Esophagus (tissue), 2 donors: ENCODE results near the gene FNDC5. TPM values are rescaled to one million over a fixed set of nuclear protein-coding genes. Genes with fewer than 3 reads are reported as not detected.

ENCODE experiments used
- H3K27ac ChIP-seq, 2 donors: one replicate each; pipeline ENCODE4 v1.5.1; 2013; ENCODE audit warnings: low read depth in 2 of 2, mild to moderate bottlenecking in 2 of 2, inconsistent platforms in 1 of 2, low read length in 1 of 2, moderate library complexity in 1 of 2
- H3K27me3 ChIP-seq, 2 donors: one replicate each; pipeline ENCODE4 v1.6.1; 2013; ENCODE audit warnings: low read length in 2 of 2, control low read depth in 1 of 2, mild to moderate bottlenecking in 1 of 2; ENCODE audit not compliant: insufficient read depth in 2 of 2, control insufficient read depth in 1 of 2
- H3K36me3 ChIP-seq, 2 donors: one replicate each; pipeline ENCODE4 v1.6.1; 2013; ENCODE audit warnings: low read length in 1 of 2; ENCODE audit not compliant: control insufficient read depth in 2 of 2, insufficient read depth in 2 of 2
- H3K4me1 ChIP-seq, 2 donors: one replicate each; pipeline ENCODE4 v1.6.1; 2013; ENCODE audit warnings: low read length in 1 of 2; ENCODE audit not compliant: control insufficient read depth in 2 of 2, insufficient read depth in 2 of 2
- H3K4me3 ChIP-seq, 2 donors: one replicate each; pipeline ENCODE4 v1.5.1; 2013; ENCODE audit warnings: low read length in 2 of 2, mild to moderate bottlenecking in 2 of 2, low read depth in 1 of 2, moderate library complexity in 1 of 2
- H3K9me3 ChIP-seq, 2 donors: one replicate each; pipeline ENCODE4 v1.6.1; 2013; ENCODE audit warnings: mild to moderate bottlenecking in 2 of 2, low read depth in 1 of 2, low read length in 1 of 2, moderate library complexity in 1 of 2; ENCODE audit not compliant: control insufficient read depth in 2 of 2, insufficient read depth in 1 of 2
- WGBS, 2 donors: extraction: QIAGEN DNeasy Blood & Tissue Kit; methylation state at CpG; one replicate each; pipeline ENCODE4 v1.1.7; 2013; 5-methylcytosine and 5-hydroxymethylcytosine counted together
- polyA plus RNA-seq, 2 donors: library from polyadenylated mRNA; stranded (reverse); fragments of 200-250 nt; gene quantifications; one replicate each; pipeline ENCODE4 v1.2.3, GENCODE V29; 2013
- donor health status: healthy with polysubstance abuse.
- donor health status: Bipolar disorder and iron deficiency.

Gene FNDC5
- polyA plus RNA-seq, 2 donors: 0.53 to 0.90 TPM

DNA sequence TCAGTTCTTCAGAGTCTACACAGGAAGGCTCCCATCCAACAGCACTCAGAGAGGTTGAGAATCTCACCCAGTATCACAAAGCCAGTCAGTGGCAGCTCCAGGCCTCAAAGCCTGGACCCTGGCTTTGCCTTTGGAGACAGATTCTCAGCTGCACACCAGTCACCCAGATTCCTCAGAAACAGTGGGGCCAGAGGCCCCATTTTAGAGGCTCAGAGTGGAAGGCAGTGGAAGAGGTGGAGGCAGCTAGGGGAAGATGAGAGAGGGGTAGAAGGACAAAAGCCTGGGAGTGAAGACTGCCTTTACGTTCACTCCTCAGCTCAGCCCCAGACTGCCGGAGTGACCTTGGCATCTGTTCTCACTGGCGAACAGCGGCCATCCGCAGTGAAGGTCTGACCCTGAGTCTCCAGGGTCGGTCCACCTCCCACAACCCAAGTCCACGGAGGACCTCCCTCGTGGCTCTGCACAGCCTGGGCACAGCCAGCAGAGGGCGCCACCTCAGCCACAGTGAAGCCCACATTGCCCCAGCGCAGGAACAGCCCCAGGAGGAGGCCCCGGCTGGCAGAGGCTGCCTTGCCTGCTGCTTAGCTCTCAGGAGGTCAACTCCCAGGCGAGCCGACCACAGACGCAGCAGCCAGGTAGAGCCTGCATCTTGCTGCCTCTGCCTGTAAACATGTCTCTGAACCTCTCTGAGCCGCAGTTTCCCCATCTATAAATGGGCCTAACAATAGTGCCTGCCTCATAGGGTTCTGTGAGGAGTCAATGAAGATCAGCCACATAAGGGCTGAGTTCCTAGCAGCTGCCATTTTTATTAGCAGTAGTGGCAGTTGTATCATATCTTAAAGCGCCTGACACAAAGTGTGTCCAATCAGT lies 5.9 kb upstream of the FNDC5 start:
- peaks cover 0 to 2% of the 10 kb centered on the region in 2 donors for H3K27me3 ChIP-seq
- H3K4me1 ChIP-seq: peaks cover under 1 to 2% of the 10 kb centered on the region in 2 donors
- H3K9me3 ChIP-seq: no peaks in the 10 kb centered on the region
- H3K36me3 ChIP-seq: no peaks in the 10 kb centered on the region
- no peak overlapping the region for H3K4me3 ChIP-seq
- H3K27ac ChIP-seq: no peak overlapping the region
- 35 to 39% methylated on average over 16 of the region's 16 CpGs for WGBS, 2 donors

DNA sequence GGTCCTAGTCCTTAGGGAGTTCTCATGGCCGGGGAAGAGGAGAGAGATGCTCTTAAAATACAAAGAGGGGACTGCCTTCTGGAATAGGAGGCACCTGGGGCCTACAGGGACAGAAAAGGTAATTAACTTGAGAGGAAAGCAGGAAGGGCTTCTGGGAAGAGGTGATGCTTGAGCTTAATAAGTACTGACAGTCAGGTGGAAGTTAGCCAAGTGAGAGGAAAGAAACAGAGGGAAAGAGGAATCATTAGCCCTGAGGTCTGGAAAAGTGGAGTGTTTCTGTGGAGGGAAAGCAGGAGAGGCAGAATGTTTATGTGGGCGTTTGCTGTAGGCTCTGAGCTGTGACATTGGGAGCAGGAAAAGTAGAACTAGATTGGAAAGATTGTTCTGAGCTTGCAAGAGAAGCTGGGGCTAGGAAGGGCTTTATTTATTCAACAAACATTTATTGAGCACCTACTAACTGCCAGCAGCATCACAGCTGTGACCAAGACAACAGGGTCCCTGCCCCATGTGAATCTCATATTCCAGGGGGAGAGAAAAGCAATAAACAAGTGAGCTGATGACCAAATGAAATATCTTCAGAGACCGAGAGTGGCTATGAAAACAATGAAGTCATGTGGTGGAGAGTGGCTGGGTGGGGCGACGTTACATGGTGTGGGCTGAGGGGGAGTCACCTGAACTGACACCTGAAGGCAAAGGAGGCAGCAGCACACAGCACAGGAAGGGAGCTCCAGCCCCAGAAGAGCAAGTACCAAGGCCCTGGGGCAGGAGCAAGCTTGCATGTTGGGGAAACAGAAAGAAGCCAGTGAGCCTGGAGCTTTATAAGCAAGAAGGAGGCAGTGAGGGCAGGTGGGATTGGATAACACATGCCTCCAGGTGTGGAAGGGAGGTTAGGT lies 4.4 kb upstream of the FNDC5 start:
- peaks cover 0 to 7% of the 10 kb centered on the region in 2 donors for H3K27me3 ChIP-seq
- no peak overlapping the region for H3K27ac ChIP-seq
- H3K4me3 ChIP-seq: no peak overlapping the region
- H3K9me3 ChIP-seq: no peaks in the 10 kb centered on the region
- no peaks in the 10 kb centered on the region for H3K36me3 ChIP-seq
- WGBS, 2 donors: 70 to 72% methylated on average over 5 of the region's 5 CpGs
- peaks cover 2 to 4% of the 10 kb centered on the region in 2 donors for H3K4me1 ChIP-seq

DNA sequence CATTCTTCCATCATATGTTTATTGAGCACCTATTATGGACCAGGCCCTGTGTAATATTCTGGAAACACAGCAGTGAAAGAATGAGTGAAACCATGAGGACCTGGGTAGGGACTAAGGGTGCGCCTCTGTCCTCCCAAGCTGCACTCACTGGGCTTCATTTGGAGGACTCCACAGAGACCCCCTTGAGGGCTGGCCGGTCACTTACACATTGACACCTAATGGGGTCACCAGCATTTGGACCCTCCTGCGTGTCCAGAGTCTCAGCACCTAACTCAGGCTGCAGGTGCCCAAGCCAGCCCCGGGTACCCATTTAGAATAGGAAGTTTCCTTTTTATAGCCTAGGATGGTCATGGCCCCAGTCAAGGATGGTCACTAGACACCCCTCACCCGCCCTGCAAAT lies 2.8 kb upstream of the FNDC5 start:
- no peaks in the 10 kb centered on the region for H3K36me3 ChIP-seq
- no peak overlapping the region for H3K27ac ChIP-seq
- H3K4me3 ChIP-seq: no peak overlapping the region
- peaks cover 0 to 7% of the 10 kb centered on the region in 2 donors for H3K27me3 ChIP-seq
- H3K9me3 ChIP-seq: no peaks in the 10 kb centered on the region
- WGBS, 2 donors: 79 to 82% methylated on average over 5 of the region's 5 CpGs
- peaks cover 2 to 4% of the 10 kb centered on the region in 2 donors for H3K4me1 ChIP-seq

DNA sequence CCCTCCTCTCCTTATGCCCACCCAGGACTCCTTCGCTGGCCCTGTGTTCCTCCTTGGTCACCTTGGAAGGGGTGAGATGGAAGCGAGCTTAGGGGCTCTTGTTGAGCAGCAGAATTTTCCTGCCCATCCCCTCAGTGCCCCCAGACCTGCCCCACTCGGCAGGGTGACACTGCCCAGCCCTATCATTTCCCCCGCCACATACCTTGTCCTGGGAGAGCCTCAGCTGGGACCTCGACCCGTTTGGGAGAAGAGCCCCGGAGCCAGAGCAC lies 1.4 kb upstream of the FNDC5 start:
- Histone ChIP-seq H3K4me1 (peaks cover 2 to 4% of the 10 kb centered on the region in 2 donors), H3K27me3 (peaks cover 0 to 7% of the 10 kb centered on the region in 2 donors), H3K27ac (no peak overlapping the region), H3K4me3 (no peak overlapping the region), H3K36me3 (no peaks in the 10 kb centered on the region), H3K9me3 (no peaks in the 10 kb centered on the region)
- 55 to 56% methylated on average over 7 of the region's 7 CpGs for WGBS, 2 donors

DNA sequence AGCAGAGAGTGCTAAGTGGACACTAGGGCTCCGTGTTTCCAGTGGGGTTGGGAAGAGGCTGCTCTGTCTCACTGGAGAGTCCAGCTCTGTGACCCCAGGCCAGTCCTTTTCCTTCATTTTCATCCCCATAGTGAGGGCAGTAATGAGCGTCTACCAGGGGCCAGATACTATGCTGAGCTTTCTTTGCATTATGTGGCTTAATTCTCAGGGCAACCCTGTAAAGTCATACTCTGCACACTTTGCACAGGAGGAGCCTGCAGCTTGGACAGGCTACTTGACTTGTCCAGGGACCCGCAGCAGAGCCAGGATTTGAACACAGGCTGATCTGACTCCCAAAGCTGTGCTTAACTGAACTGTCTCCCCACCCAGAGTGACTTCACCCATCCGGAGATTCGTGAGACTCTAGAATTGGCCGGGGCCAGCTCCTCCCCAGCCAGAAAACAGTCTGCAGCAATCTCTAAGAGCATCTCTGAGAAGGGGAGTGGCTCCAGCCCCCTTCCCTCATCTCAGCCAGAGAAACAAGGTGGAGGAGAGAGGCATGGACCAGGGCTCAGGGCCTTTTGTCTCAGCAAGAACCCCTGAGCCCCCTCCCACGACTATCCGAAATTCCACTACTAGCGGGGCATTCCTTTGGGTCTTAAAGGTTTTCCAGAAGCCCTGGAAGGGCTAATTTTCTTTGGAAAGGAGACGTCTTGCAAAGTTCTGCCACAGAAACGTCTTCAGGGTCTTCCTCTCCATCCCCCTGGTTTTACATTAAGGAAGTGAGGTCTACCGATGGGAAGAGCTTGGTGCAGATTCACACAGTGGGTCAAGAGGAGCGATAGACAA lies 866 bp upstream of the FNDC5 start:
- Histone ChIP-seq H3K9me3 (no peaks in the 10 kb centered on the region), H3K27me3 (peaks cover 0 to 7% of the 10 kb centered on the region in 2 donors), H3K4me1 (peaks cover 2 to 4% of the 10 kb centered on the region in 2 donors), H3K4me3 (peak overlapping the region in 1 of 2 donors; percentile 59), H3K36me3 (no peaks in the 10 kb centered on the region), H3K27ac (no peak overlapping the region)
- 50 to 52% methylated on average over 13 of the region's 13 CpGs for WGBS, 2 donors

DNA sequence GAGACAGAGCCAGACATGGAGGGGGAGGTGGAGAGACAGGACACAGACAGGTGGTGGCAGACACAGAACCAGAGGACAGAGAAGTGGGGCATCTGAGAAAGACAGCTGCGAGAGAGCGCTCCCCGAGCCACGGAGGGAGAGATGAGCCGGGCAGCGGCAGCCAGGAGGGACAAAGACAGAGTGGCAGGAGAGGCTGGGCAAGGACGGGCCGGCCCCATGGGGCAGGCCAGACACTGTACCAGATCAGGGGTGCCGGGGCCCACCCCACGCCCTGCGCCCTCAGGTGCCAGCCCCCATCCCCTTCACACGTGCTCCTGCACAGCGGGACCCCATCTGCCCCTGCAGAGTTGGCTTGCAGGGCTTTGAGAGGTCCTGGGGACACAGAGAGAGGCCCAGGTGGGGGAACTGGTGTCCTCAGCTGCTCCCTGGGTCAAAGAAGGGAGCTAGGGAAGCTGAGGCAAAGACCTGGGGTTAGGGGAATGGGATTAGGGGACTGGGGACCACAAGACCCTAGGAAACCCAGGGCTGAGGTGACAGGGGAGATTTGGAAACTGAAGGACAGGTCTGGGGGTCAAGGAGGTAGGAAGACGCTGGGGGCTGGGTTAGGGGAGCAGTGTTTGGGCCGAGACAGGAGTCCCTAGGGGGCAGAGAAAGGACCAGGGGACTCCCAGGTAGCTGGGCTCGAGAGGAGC lies 643 bp downstream of the FNDC5 start:
- Histone ChIP-seq H3K27me3 (peaks cover 0 to 5% of the 10 kb centered on the region in 2 donors), H3K4me1 (peaks cover 2 to 4% of the 10 kb centered on the region in 2 donors), H3K36me3 (no peaks in the 10 kb centered on the region), H3K9me3 (no peaks in the 10 kb centered on the region), H3K4me3 (peak overlapping the region in 1 of 2 donors; percentile 59), H3K27ac (no peak overlapping the region)
- 62 to 63% methylated on average over 12 to 16 of the region's 16 CpGs for WGBS, 2 donors

DNA sequence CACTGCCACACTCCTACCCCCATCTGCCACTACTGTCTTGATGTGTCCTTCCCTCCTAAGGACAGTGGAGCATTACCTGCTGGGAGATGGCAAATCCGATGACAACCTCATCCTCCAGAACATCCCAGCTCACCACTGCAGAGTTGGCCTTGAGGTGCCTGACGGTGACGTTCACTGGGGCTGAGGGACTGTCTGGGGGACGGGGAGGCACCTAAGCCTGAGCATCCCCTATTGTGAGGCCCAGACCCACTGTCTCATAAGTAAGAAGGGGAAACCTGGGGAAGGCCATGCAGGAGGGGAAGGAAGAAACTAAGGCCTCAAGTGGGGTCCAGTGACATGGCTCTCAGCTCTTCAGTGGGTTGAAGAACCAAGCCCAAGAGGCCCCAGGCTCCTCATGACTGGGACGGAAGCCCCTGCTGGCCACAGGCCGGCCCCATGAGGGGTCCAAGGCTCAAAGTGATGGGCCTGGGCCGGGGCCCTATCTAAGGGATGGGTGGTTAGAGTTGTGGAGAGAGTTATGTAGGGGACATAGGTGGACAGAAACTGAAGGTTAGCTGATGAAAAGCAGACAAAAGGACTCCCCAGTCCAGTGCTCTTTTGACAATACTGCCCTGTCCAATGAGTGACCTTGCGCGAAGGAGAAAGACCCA lies 1.8 kb downstream of the FNDC5 start:
- Histone ChIP-seq H3K4me3 (no peak overlapping the region), H3K9me3 (no peaks in the 10 kb centered on the region), H3K27ac (no peak overlapping the region), H3K27me3 (peaks cover 0 to 5% of the 10 kb centered on the region in 2 donors), H3K4me1 (peaks cover 2 to 4% of the 10 kb centered on the region in 2 donors), H3K36me3 (no peaks in the 10 kb centered on the region)
- WGBS, 2 donors: 90 to 95% methylated on average over 9 of the region's 9 CpGs

DNA sequence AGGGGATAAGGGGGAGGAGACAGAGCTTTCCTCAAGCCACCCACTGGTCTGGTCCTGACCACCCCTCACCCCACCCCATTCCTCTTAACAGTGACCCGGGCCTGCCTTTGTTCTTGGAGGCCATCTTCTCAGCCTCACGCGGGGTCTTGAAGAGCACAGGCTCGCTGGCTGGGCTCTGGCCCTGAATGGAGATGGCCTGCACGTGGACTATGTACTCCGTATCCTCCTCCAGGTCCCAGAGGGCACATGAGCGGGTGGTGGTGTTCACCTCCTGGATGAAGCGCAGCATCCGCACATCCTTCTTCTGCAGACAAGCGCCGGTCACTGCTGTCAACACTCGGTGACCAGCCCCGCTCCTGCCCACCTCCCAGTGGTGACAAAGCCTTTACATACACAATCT lies 2.6 kb downstream of the FNDC5 start:
- Histone ChIP-seq H3K9me3 (no peaks in the 10 kb centered on the region), H3K27me3 (peaks cover 0 to 5% of the 10 kb centered on the region in 2 donors), H3K36me3 (peaks cover 0 to 2% of the 10 kb centered on the region in 2 donors), H3K27ac (no peak overlapping the region), H3K4me1 (peaks cover 2 to 4% of the 10 kb centered on the region in 2 donors), H3K4me3 (no peak overlapping the region)
- 93% methylated on average over 13 of the region's 13 CpGs for WGBS, 2 donors
